Lower leg skin (tissue), 4 donors: ENCODE measurements around the gene GOLGA6L7. TPM values are rescaled to one million over a fixed set of nuclear protein-coding genes. Genes with fewer than 3 reads are reported as not detected.
"Not testable (repeated sequence)": the region's sequence is repeated elsewhere in the genome, so short reads cannot be mapped to it uniquely, and the experiment has no call there.

Source experiments
- DNase-seq, 2 donors: peaks; one replicate each; pipeline ENCODE4 v3.0.0-alpha.2; 2019; ENCODE audit warnings: low spot score in 2 of 2
- H3K4me3 ChIP-seq: fragments of 200-600 bp; sonication (generic); 2 replicates; pipeline ENCODE4 v1.5.1; 2017; ENCODE audit warnings: mild to moderate bottlenecking, low read depth; ENCODE audit not compliant: poor library complexity, severe bottlenecking
- POLR2A ChIP-seq, 2 donors: fragments of 450-650 bp; IDR thresholded peaks; one replicate each; pipeline ENCODE4 v1.6.1; 2016 to 2017; ENCODE audit warnings: antibody characterized with exemption in 2 of 2, mild to moderate bottlenecking in 1 of 2, moderate library complexity in 1 of 2
- WGBS, 2 donors: methylation state at CpG; one replicate each; pipeline ENCODE4 v1.1.5; 2018; 5-methylcytosine and 5-hydroxymethylcytosine counted together
- intact Hi-C: fragments of 100-400 bp; cut with DNase I; formaldehyde crosslinking; loops from one replicate; pipeline ENCODE4 v1.15.0; 2023; ENCODE audit warnings: low total_unique reads
- total RNA-seq, 4 donors: library from RNA; depleted of rRNA; stranded (reverse); fragments of >200 nt; gene quantifications; one replicate each; pipeline ENCODE4 v1.1.0, GENCODE V29; 2016
- TF ChIP-seq, protein P1 (sequence below), 3 donors: fragments of 450-650 bp; IDR thresholded peaks; one replicate each; pipeline ENCODE4 v1.5.1; 2016; ENCODE audit warnings: antibody characterized with exemption in 3 of 3, mild to moderate bottlenecking in 3 of 3, moderate library complexity in 2 of 3

Gene GOLGA6L7
- total RNA-seq, 4 donors from 2014 or later = not detected

GRCh38 chr15:28873006-28873405 is 24.6 kb upstream of the GOLGA6L7 start:
- no peak for DNase-seq
- intact Hi-C loops = no loop called here
- no peak overlapping the region for H3K4me3 ChIP-seq
- no peak for TF ChIP-seq POLR2A (IDR thresholded peaks at IDR 0.05)
- TF ChIP-seq, protein P1, sequence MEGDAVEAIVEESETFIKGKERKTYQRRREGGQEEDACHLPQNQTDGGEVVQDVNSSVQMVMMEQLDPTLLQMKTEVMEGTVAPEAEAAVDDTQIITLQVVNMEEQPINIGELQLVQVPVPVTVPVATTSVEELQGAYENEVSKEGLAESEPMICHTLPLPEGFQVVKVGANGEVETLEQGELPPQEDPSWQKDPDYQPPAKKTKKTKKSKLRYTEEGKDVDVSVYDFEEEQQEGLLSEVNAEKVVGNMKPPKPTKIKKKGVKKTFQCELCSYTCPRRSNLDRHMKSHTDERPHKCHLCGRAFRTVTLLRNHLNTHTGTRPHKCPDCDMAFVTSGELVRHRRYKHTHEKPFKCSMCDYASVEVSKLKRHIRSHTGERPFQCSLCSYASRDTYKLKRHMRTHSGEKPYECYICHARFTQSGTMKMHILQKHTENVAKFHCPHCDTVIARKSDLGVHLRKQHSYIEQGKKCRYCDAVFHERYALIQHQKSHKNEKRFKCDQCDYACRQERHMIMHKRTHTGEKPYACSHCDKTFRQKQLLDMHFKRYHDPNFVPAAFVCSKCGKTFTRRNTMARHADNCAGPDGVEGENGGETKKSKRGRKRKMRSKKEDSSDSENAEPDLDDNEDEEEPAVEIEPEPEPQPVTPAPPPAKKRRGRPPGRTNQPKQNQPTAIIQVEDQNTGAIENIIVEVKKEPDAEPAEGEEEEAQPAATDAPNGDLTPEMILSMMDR (IDR thresholded peaks at IDR 0.05) = no peak
- 79 to 89% methylated on average over 5 of the region's 5 CpGs for WGBS, 2 donors

DNA sequence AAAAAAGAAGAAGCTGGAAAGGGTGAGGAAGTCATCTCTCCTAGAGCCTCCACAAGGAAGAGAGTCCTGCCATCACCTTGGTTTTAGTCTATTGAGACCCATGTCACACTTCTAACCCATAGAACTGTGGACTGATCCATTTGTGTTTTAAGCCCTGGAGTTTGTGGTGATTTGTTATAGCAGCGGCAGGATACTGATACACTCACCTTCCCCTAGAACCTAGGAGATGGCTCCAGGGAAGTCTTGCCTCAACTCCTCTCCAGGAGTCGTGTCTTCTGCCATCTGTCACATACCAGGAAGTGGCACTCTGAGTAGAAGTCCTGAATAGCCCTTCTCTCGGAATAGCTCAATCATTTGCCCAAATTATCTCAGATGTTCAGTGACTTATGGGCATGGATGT is 22.7 kb upstream of the GOLGA6L7 start:
- WGBS, 2 donors = 82 to 94% methylated on average over 3 of the region's 3 CpGs
- TF ChIP-seq, protein P1 (IDR thresholded peaks at IDR 0.05) = no peak
- TF ChIP-seq POLR2A (IDR thresholded peaks at IDR 0.05) = no peak
- DNase-seq = no peak
- intact Hi-C loops = no loop called here
- H3K4me3 ChIP-seq = no peak overlapping the region

DNA sequence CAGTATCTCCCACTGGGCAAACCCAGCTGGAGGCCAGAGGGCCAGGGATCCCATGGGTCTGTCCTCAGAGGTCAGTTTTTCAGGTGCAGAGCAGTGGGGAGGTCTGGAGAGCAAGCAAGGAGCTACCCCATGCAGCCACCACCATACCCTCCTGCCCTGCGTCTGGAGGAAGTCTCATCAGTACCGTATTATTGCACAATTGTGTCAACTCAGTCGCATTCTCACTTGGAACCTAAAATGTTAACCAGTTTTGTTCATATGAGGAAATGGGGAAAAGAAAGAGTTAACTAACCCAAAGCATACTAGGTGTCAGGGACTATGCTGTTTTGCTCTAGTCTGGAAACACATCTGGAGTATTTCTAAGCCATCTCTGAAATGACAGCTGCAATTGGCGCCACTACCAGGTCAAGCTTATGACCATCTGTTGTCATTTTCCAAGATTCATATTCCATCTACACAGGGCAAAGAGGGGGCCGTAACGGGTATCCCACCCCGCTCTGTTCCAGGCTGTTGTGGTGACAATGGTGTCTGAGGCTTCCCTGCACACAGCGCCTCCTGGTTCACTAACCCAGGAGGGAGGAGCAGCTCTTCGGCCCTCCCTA is 20.4 kb upstream of the GOLGA6L7 start:
- WGBS, 2 donors = 69 to 75% methylated on average over 9 of the region's 9 CpGs
- TF ChIP-seq, protein P1 (IDR thresholded peaks at IDR 0.05) = no peak
- no peak for TF ChIP-seq POLR2A (IDR thresholded peaks at IDR 0.05)
- intact Hi-C loops = no loop called here
- no peak overlapping the region for H3K4me3 ChIP-seq
- DNase-seq = no peak

GRCh38 chr15:28861589-28862293 is 13.3 kb upstream of the GOLGA6L7 start:
- peak in 1 of 2 donors; percentile 59 for DNase-seq
- H3K4me3 ChIP-seq = not testable (repeated sequence)
- WGBS, 2 donors = 94 to 95% methylated on average over 11 of the region's 11 CpGs

DNA sequence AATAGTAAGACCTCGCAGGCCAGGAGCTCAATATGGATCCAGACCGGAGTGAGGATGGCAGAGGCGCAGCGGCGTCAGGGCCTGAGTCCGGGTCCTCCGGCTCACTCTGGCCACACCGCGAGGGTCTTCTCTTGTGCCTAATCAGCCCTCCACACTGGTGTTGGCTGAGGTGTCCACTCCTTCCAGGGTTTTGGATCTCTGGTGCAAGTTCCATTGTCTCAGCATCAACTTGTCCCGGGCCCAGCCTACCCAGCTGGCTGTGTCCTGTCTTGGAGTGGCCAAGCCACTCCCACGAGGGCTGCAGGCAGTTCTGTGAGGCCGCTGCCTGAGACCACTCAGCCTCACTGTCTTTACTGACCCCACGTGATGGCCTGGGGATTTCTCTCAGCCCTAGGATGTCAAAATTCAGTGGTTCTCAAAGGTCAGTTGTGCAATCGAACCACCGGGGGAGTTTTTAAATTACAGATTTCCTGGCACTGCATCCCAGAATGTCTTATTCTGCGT is 12.6 kb upstream of the GOLGA6L7 start:
- whole genome bisulfite sequencing, 2 donors = 84 to 85% methylated on average over 14 to 16 of the region's 16 CpGs
- DNase-seq = peak in 1 of 2 donors; percentile 70
- H3K4me3 ChIP-seq = no peak overlapping the region
- TF ChIP-seq POLR2A (IDR thresholded peaks at IDR 0.05) = no peak
- TF ChIP-seq, protein P1 (IDR thresholded peaks at IDR 0.05) = no peak
- intact Hi-C loops = no loop called here

More at GRCh38 chr15:28861589-28862293, 13.3 kb upstream of the GOLGA6L7 start:
- intact Hi-C loops = not testable (repeated sequence)

DNA sequence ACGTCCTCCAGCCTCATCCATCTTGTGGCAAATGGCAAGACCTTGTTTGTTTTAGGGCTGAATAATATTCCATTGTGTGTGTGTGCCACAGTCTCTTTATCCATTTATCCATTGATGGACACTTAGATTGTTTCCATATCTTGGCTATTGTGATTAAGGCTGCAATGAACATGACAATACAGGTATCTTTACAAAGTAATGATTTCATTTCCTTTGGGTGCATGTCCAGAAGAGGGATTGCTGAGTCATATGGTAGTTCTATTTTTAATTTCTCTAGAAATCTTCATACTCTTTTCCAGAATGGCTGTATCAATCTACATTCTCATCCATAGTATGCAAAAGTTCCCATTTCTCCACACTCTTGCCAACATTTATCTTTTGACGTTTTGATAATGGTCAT is 6.1 kb upstream of the GOLGA6L7 start:
- WGBS, 2 donors = 77 to 83% methylated on average over 2 of the region's 2 CpGs
- intact Hi-C loops, H3K4me3 ChIP-seq, DNase-seq: not testable (repeated sequence)

GRCh38 chr15:28853654-28854053 is 5.2 kb upstream of the GOLGA6L7 start:
- 36 to 47% methylated on average over 5 of the region's 5 CpGs for WGBS, 2 donors
- DNase-seq, intact Hi-C loops, H3K4me3 ChIP-seq: not testable (repeated sequence)

DNA sequence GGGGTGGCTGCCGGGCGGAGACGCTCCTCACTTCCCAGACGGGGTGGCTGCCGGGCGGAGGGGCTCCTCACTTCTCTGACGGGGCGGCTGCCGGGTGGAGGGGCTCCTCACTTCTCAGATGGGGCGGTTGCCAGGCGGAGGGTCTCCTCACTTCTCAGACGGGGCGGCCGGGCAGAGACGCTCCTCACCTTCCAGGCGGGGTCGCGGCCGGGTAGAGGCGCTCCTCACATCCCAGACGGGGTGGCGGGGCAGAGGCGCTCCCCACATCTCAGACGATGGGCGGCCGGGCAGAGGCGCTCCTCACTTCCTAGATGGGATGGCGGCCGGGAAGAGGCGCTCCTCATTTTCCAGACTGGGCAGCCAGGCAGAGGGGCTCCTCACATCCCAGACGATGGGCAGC is 1.3 kb upstream of the GOLGA6L7 start:
- 97% methylated on average over 17 to 26 of the region's 31 CpGs for WGBS, 2 donors
- intact Hi-C loops, H3K4me3 ChIP-seq: not testable (repeated sequence)
- DNase-seq = peak in 1 of 2 donors; percentile 59

DNA sequence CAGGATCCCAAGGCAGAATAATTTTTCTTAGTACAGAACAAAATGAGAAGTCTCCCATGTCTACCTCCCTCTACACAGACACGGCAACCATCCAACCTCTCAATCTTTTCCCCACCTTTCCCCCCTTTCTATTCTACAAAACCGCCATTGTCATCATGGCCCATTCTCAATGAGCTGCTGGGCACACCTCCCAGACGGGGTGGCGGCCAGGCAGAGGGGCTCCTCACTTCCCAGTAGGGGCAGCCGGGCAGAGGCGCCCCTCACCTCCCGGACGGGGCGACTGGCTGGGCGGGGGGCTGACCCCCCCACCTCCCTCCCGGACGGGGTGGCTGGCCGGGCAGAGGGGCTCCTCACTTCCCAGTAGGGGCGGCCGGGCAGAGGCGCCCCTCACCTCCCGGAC is 827 bp upstream of the GOLGA6L7 start:
- H3K4me3 ChIP-seq, intact Hi-C loops, DNase-seq: not testable (repeated sequence)
- WGBS, 2 donors = 91 to 94% methylated on average over 4 to 9 of the region's 17 CpGs

GRCh38 chr15:28847959-28848358 is 485 bp downstream of the GOLGA6L7 start:
- intact Hi-C loops, H3K4me3 ChIP-seq, DNase-seq: not testable (repeated sequence)
- 88 to 95% methylated on average over 9 of the region's 9 CpGs for WGBS, 2 donors
